Measurements from ENCODE around the gene TBPL1. TPM values are rescaled to one million over a fixed set of nuclear protein-coding genes. Genes with fewer than 3 reads are reported as not detected.

TBPL1 gene
- total and polyA plus RNA-seq, 10 of the 15 experiments (the other 5 are each of a cell fraction or from before 2014, with no cell fraction given) = 34.6 to 71.2 (median 43.0) TPM

GRCh38 chr6:134010974-134011373 lies 58.0 kb downstream of the TBPL1 start:
- intact Hi-C loops (cut with micrococcal nuclease; ENCODE audit: unreplicated experiment) = no loop called here
- Histone ChIP-seq H3K36me3 (ENCODE audit: control insufficient read depth in 2 of 2, insufficient read depth in 2 of 2, low read length in 1 of 2) (no peaks in the 10 kb centered on the region), H3K27ac (ENCODE audit: control insufficient read depth, insufficient read depth) (no peak overlapping the region), H3K9me3 (replicated peaks; ENCODE audit: control insufficient read depth, insufficient read depth, low read length) (no peaks in the 10 kb centered on the region), H3K4me1 (ENCODE audit: control insufficient read depth, insufficient read depth, low read length) (no peaks in the 10 kb centered on the region), H2AFZ (ENCODE audit: control insufficient read depth, low read depth, low read length) (no peak overlapping the region), H3K27me3 (replicated peaks in 1 of 2; ENCODE audit: control insufficient read depth in 2 of 2, insufficient read depth in 2 of 2, low read length in 1 of 2) (no peaks in the 10 kb centered on the region; a peak in 2 of 4 replicates), H4K20me1 (ENCODE audit: control insufficient read depth, insufficient read depth) (no peaks in the 10 kb centered on the region), H3K9ac (ENCODE audit: control insufficient read depth, insufficient read depth, low read length) (no peak overlapping the region), H3K4me3 (no peak overlapping the region), H3K4me2 (ENCODE audit: control insufficient read depth, insufficient read depth) (no peak overlapping the region), H3K79me2 (ENCODE audit: control insufficient read depth, insufficient read depth, low read length) (no peaks in the 10 kb centered on the region)
- in situ Hi-C loops (cut with MboI) = no loop called here
- BruUV-seq (replicated peaks) = no TSS peak
- ChIA-PET SMC1A (ENCODE audit: uncharacterized antibody, unreplicated experiment) (no interaction called here), RAD21 (ENCODE audit: unreplicated experiment) (interaction anchor here (0.5 kb wide), 1 partner anchor 28 kb away, joined by 3 read pairs; no protein-coding TSS in a partner anchor), CTCF (interaction anchor here (1.5 kb wide), 1 partner anchor 12 kb away, joined by 4 read pairs; no protein-coding TSS in a partner anchor), POLR2A (no interaction called here)
- WGBS (ENCODE audit: insufficient coverage, insufficient replicate concordance, low lambda C conversion rate, missing lambda C conversion rate) = 51% methylated on average over 2 of the region's 2 CpGs
- ATAC-seq (no peak), DNase-seq (ENCODE audit: low read depth, low spot score) (no peak), FAIRE-seq (no peak)
- TF ChIP-seq YY1 (IDR thresholded peaks at IDR 0.05; ENCODE audit: low read depth, low read length) = no peak
- no peak for TF ChIP-seq HDGF (IDR thresholded peaks at IDR 0.05)
- no peak for TF ChIP-seq NFYA (IDR thresholded peaks at IDR 0.05; ENCODE audit: borderline replicate concordance, low read depth, low read length)
- TF ChIP-seq CEBPZ (IDR thresholded peaks at IDR 0.05; ENCODE audit: low read depth, low read length) = no peak
- no peak for TF ChIP-seq SMC3 (IDR thresholded peaks at IDR 0.05; ENCODE audit: borderline replicate concordance, low read length)
- TF ChIP-seq SP1 (IDR thresholded peaks at IDR 0.05; ENCODE audit: low read depth, low read length) = no peak
- TF ChIP-seq KAT2A (conservative IDR thresholded peaks at IDR 0.05; ENCODE audit: control insufficient read depth, low read depth, low read length) = no peak
- TF ChIP-seq PML (IDR thresholded peaks at IDR 0.05; ENCODE audit: low read length) = no peak
- no peak for TF ChIP-seq NR2C2 (IDR thresholded peaks at IDR 0.05; ENCODE audit: borderline replicate concordance, control insufficient read depth, insufficient read length, low read depth)
- no peak for TF ChIP-seq CBX3 (IDR thresholded peaks at IDR 0.05; ENCODE audit: borderline replicate concordance, low read depth)
- TF ChIP-seq ZBTB33 (IDR thresholded peaks at IDR 0.05) = no peak
- no peak for TF ChIP-seq ZBTB40 (IDR thresholded peaks at IDR 0.05; ENCODE audit: borderline replicate concordance)
- no peak for TF ChIP-seq PBX3 (IDR thresholded peaks at IDR 0.05; ENCODE audit: insufficient replicate concordance, low read depth, low read length)
- no peak for TF ChIP-seq KDM1A (IDR thresholded peaks at IDR 0.05; ENCODE audit: borderline replicate concordance)
- no peak for TF ChIP-seq ZZZ3 (IDR thresholded peaks at IDR 0.05; ENCODE audit: control insufficient read depth, insufficient read length, low read depth)
